GM19035 (cell line): ENCODE data around the gene CORO6.
"Not testable (repeated sequence)": the region's sequence is repeated elsewhere in the genome, so short reads cannot be mapped to it uniquely, and the experiment has no call there.

Experiments
- ATAC-seq: cut with Tn5 transposase; IDR thresholded peaks from one replicate; pipeline ENCODE4 v1.9.1; 2021; ENCODE audit not compliant: unreplicated experiment

The CORO6 gene

DNA sequence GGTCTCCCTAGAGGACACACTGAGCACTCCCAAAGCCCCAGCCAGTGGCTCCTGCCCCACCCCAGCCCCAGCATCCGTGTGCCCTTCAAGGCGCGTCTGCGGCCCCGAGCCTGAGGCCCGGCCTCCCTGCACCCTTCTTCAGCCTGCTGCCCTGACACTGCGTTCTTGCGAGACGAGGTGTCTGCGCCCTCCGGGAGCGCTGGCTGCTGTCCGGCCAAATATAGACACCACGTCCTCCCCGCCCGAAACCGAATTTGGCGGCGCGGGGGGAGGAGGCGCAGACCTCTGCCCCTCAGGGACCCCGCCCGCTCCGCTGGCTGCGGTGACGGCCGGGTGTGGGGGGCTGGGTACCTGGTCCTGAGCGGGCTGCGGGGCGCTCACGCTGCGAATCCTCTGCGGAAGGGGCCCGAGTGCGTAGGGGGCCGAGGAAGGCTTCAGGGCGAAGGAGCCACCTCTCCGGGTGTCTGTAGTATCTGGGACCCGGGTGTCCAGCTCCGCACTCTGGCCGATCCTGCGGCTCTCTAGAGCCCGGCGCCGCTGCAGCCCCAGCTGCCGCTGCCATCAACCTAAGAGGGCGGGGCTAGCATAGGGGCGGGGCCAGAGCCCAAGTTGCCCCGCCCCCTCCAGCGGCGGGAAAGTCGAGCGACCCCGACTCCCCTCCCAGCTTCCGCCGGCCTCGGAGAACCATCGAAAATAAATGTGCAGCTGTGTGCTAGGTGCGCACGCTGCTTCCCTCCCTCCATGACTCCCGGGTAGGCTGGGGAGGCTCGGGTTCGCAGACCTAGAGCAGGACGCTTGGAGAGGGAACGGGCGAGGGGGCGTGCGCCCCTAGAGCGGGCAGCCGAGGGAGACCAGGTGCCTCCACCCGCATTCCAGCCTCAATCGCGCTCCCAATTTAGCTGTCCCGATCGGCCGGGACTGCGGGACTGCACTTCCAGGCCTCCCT is at the start of gene CORO6:
CORO6 (minus strand) TSS at position 576 of the 946 bp plus-strand sequence. CDS start 1,491 bp downstream, outside the sequence.
- ATAC-seq: no peak

DNA sequence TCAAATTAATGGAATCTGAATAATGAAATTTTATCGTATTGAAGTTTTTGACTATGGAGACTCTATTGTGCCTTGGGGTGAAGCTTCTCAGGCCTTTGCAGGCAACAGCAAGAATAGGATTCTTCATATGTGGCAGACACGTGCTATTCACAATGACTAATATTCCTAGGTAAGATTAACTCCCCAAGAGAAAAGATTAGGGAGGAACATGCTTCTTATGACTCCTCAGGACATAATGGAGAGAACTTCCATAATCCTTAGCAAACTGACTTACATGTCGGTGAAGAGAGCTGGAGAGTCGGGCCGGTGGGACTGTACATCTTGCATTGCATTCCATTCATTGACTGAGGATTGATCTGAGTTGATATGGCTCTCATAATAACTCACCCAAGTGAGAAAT is 48.9 kb upstream of the CORO6 start:
- no peak for ATAC-seq

GRCh38 chr17:29669266-29669665 is 46.6 kb upstream of the CORO6 start:
- no peak for ATAC-seq

- ATAC-seq: no peak
Measured at GRCh38 chr17:29667969-29668368, 45.3 kb upstream of the CORO6 start.

- no peak for ATAC-seq
Measured at GRCh38 chr17:29665481-29665810, 42.7 kb upstream of the CORO6 start.

DNA sequence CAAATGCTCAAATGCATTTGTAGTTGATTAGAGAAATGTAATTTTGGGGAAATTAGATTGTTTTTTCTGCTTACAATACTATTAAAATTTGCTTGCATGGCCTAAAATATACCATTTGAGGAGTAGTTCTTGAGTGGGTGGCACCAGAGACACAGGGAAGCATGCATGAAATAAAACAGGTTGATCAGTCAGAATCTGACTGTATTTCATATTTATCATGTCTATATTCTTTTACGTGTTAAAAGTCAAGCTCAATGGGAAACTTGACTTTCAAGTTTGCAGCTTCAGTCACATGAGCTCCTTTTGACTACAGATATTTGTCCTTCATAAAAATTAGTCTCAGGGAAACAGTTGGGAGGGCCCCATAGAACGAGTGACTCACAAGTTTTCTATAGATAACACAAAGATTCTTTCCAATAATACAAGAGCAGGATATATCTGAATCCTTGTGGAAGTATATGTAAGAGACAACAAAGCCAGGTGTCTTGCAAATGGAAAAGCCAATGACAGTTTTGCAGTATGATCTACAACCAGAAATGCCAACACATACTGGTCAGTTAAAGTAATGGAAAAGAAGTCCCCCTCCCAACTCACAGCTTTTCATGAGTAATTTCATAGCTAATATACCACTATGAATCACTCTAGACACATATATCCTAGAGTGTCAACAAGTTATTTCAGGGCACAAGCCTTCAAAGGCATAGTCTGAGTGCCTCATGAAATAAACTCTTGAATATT is 42.2 kb upstream of the CORO6 start:
- no peak for ATAC-seq

GRCh38 chr17:29663155-29663554 is 40.4 kb upstream of the CORO6 start:
- no peak for ATAC-seq

- ATAC-seq: no peak
Measured at GRCh38 chr17:29661213-29661612, 38.5 kb upstream of the CORO6 start.

GRCh38 chr17:29659155-29659554 is 36.4 kb upstream of the CORO6 start:
- ATAC-seq: no peak

- no peak for ATAC-seq
Measured at GRCh38 chr17:29655323-29655722, 32.6 kb upstream of the CORO6 start.

GRCh38 chr17:29653995-29654714 is 31.4 kb upstream of the CORO6 start:
- ATAC-seq: no peak

DNA sequence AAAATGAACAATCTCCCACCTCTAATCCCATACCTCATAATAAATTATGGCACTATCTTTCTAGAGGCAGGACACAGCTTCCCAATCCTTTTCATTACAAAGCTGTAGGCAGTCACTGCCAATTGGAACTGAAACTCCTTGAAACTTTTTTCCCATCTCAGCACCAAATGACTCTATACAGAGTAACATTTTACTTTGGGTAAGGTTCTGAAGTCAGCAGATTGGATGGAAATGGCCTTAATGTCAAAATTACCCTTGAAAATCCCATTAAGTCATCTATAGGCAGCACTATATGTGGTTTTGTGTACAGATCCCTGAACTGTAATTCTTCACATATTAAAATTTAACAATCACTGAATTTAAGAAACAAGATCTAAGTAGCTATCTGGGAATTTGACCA is 30.3 kb upstream of the CORO6 start:
- ATAC-seq: no peak

DNA sequence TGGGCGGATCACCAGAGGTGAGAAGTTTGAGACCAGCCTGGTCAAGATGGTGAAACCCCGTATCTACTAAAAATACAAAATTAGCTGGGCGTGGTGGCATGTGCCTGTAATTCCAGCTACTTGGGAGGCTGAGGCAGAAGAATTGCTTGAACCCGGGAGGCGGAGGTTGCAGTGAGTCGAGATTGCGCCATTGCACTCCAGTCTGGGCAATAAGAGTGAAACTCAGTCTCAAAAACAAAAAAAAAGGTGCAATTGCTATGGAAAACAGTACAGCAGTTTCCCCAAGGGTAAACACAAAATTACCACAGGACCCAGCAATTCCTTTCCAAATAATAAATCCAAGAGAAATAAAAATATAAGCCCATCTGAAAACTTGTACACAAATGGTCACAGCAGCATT is 29.2 kb upstream of the CORO6 start:
- ATAC-seq: not testable (repeated sequence)

- no peak for ATAC-seq
Measured at GRCh38 chr17:29650396-29650795, 27.7 kb upstream of the CORO6 start.

DNA sequence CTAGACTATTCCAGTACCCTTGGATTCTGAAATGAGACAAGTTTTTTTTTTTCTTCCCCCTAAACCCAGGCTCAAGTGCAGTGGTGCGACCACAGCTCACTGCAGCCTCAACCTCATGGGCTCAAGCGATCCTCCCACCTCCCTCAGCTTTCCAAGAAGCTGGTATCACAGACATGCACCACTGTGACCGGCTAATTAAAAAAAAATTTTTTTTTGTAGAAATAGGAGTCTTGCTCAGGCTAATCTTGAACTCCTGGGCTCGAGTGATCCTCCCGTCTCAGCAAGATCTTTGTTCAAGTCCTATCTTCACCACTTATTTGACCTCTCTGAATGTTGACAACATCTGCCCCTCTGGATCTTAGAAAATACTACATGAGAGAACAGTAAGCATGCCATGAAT is 26.6 kb upstream of the CORO6 start:
- no peak for ATAC-seq

DNA sequence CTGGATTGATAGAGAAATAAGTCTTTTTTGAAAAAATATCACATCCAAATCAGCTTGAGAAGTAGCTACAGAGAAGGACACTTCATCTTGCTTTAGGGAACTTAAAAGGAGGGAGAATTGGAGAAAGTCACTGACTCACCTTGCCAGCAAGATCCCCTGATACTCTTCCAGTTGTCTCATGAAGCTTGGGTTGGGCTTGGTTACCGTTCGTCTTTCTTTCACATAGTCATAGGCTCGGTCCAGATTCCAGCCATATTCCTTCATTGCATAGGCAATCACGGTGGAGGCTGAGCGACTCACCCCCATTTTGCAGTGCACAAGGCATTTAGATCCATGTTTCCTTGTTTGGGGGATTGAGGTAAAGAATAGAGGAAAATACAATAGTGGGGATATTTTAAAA is 25.3 kb upstream of the CORO6 start:
- no peak for ATAC-seq

DNA sequence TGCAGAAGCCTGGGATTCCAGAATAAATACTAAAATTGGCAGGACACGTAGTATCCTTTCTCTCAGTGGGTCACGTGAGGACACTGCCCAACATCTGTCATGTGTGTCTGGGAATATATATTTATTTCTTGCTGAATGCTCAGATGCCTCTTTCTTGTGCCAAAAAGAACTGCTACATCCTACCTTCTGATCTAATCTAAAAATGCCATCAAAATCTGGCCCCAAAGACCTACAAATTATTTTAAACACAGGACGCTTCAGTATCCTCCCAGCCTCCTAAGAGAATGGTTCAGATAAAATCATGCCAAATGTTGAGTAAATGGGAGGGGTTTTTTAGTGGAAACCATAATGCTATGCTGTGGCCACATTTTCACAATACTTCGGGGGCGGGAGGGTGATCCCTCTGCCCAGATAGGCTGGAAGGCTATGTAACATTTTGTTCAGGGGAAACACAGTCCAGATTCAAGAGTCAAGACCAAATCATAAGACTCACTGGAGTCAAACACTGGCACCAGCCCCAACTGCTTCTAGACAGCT is 22.9 kb upstream of the CORO6 start:
- no peak for ATAC-seq

DNA sequence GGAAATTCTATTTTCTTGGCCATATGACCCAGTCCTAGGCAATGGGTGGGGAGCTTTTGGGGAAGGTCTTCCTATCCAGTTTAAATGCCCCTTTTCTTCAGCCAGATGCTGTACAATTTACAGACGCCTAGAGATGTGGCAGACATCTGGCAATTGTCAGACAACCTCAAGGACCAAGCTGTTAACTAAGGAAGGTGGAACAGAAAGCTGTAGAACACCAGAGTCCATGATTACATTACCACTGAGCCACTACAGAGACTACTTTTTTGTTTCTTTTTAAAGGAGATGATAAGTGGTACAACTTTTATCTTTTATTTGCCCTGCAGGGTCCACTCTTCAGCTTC is 21.1 kb upstream of the CORO6 start:
- no peak for ATAC-seq

DNA sequence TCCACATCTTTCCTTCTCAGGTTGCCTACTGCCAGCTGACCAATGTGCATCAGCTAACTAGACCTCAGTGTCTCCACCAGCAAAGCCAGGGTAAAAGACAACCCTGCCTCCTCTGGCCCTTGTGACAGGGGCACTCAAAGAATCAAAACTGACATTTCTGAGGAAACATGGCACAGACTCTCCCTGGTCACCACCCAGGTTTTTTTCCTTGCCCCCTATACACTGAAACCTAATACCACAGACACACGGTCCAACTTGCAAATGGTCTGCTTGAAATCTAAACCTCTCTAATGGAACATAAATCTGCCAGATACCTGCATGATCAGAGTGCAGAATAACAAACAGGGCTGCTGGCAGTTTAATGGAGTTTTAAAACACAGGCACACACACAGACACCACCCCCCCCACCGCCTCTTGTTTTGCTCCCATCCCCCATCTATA is 19.5 kb upstream of the CORO6 start:
- ATAC-seq: no peak

DNA sequence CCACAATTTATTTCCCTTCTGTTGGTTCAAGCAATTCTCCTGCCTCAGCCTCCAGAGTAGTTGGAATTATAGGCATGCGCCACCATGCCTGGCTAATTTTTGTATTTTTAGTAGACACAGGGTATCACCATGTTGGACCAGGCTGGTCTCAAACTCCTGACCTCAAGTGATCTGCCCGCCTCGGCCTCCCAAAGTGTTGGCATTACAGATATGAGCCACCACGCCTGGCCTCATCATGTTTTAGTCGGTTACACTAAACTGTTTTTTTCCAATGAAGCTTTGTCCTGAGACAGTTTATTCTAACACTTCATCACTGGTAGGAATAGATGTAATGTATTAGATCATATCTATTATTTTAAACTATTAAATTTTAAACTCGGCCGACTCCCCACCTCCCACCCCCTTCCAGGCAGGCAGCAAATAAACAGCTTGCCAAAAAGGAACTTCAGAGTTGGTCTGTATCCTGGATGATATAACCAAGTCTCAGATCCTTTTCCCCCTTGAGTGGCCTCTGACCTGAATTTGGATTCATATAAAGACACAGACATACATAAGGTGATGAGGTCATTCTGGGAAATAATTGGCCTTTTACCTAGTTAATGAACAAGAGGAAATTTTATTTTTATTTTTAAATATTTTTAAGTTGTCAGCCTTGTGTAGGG is 18.4 kb upstream of the CORO6 start:
- no peak for ATAC-seq

GRCh38 chr17:29640413-29640812 is 17.7 kb upstream of the CORO6 start:
- ATAC-seq: no peak
